Stimulated activated CD8-positive, alpha-beta memory T cell treated with anti-CD3 and anti-CD28 coated beads, Interleukin-12 subunit alpha, Interleukin-12 subunit beta, amount 100 ng/mL, for 4 hours (primary cell): ENCODE measurements around the gene GLOD5.
A peak's percentile ranks its signal among the peaks of the same experiment; 100 is the strongest.

Experiments used
- DNase-seq: peaks from one replicate; pipeline ENCODE4 v3.0.0-alpha.2; 2020; ENCODE audit warnings: low read depth

The GLOD5 gene

GRCh38 chrX:48761674-48762471 is at the start of gene GLOD5:
TSS of gene GLOD5 (plus strand) at chrX:48761747. CDS start at chrX:48761791, 44 bp downstream.
- no peak for DNase-seq

- DNase-seq = no peak
These were observed 49.5 kb upstream of the GLOD5 start for GRCh38 chrX:48711929-48712505.

DNA sequence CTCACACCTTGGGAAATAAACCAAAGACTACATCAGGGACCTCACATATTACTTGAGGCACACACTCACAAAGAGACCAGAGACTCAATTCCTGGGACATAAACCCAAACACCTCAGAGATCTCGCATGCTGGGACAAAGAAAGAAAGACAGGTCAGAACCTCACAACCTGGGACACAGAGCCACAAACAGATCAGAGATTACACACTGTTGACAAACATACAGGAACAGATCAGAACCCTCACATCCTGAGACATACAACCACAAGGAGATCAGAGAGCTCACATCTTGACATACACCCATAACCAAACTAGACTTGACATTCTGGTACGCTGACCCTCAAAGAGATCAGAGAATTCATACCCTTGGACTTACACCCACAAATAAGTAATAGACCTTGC is 47.7 kb upstream of the GLOD5 start:
- no peak for DNase-seq

DNA sequence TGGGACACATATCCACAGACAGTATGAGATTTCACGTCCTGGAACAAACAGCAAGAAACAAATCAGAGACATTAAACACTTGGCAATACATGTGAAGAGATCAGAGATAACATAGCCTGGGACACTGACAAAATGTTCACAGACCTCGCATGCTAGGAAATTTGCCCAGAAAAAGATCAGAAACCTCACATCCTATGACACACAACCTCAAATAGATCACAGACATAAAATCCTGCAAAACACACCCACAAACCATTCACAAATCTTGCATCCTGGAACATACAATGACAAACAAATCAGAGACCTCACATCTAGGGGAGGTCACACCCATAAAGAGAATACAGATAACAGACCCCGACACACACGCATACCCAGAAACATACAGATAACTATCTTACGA is 47.0 kb upstream of the GLOD5 start:
- DNase-seq = no peak

- no peak for DNase-seq
These were observed 46.5 kb upstream of the GLOD5 start for GRCh38 chrX:48715072-48715471.

GRCh38 chrX:48715876-48716502 is 45.6 kb upstream of the GLOD5 start:
- no peak for DNase-seq

- no peak for DNase-seq
These were observed 41.6 kb upstream of the GLOD5 start for GRCh38 chrX:48719958-48720357.

DNA sequence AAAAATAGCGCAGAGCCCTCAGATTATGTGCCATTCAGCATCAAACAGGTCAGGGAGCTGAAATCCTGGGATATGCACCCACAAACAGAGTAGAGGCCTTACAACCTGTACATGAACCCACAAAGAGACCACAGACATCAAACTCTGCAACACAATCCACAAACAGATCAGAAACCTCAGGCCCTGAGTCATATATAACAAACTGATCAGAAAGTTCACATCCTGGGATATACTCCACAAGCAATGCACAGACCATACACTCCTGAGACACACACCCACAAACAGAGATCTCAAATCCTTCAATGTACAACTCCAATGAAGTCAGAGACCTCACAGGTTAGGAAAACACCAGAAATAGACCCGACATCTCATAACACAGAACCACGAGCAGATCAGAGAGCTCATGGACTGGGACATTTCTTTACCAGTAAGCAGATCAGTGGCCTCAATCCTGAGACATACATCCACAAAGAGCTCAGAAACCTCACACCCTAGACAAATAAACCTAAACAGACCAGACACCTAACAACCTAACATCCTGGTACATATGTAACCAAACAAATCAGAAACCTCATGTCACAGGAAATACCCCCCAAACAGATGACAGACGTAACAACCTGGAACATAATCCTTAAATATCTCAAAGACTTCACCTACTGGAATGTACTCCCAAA is 40.8 kb upstream of the GLOD5 start:
- no peak for DNase-seq

- DNase-seq = no peak
These were observed 39.6 kb upstream of the GLOD5 start for GRCh38 chrX:48721916-48722315.

DNA sequence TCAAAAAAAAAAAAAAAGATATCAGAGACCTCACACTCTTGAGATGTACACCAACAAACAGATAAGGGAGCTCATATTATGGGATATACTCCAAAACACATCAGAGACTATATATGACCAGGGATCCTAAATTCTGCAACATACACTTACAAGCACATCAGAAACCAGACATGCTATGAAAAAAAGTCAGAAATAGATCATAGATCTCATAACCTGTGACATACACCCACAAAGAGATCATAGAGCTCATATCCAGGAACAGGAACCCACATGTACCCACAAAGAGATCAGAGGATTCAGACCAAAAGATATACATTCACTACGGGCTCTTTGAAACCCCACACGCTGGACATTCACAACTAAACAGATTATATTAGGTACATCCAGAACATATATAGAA is 35.0 kb upstream of the GLOD5 start:
- DNase-seq = no peak

GRCh38 chrX:48728653-48729052 is 32.9 kb upstream of the GLOD5 start:
- no peak for DNase-seq

DNA sequence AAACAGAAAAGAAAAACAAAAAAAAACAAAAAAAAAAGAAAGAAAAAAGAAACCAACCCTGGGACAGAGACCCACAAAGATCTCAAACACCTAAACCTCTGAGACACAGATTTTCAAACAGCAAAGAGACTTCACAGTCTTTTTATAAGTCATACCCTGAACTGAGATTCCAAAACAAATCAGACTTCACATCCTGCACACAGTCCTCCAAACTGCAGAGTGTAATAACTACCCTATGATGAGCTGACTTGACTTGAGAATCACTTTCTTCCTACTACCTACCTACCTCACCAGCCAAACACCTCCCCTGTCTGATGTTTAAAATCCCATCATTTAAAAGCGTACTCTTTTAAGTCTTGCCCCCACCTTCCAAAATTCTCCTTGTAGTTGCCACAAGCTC is 25.2 kb upstream of the GLOD5 start:
- DNase-seq = no peak

- no peak for DNase-seq
These were observed 24.7 kb upstream of the GLOD5 start for GRCh38 chrX:48736878-48737212.

GRCh38 chrX:48737213-48737938 is 24.2 kb upstream of the GLOD5 start:
- peak; percentile 74 for DNase-seq

DNA sequence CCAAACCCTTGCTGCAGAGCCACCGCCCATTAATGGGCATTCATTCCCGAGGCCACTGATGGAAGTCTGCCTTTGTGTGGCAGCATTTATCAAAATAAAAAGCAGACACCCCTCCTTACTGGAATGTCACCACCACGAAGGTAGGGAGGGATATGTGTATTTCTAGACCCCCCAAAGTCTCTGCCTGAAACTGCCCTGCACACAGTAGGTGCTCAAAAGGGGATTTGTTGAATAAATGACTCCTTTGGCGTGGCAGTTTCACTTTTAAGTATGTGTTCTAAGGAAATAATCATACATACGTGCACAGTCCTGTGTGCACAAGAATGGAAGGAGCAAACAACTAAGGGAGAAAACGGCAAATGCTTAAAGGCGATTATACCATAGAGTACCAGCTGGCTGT is 23.6 kb upstream of the GLOD5 start:
- no peak for DNase-seq

GRCh38 chrX:48741834-48742233 is 19.7 kb upstream of the GLOD5 start:
- DNase-seq = no peak

DNA sequence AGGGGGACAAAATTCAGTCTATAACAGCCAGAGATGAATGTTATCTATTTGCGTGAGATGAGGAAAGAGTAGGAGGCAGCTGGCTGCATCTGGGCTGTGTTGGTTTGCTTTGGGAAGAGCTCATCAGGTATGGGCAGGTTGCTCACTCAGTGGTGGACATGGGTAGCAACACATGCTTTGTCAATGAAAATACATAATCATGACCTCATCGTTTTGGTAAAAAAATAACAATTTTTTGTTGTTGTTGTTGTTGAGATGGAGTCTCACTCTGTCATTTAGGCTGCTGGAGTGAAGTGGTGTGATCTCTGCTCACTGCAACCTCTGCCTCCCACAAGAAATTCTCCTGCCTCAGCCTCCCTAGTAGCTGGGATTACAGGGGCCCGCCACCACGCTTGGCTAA is 16.3 kb upstream of the GLOD5 start:
- no peak for DNase-seq

GRCh38 chrX:48747415-48748016 is 14.0 kb upstream of the GLOD5 start:
- DNase-seq = no peak

- no peak for DNase-seq
These were observed 12.4 kb upstream of the GLOD5 start for GRCh38 chrX:48749182-48749581.

- DNase-seq = no peak
These were observed 10.2 kb upstream of the GLOD5 start for GRCh38 chrX:48751343-48751742.

- no peak for DNase-seq
These were observed 9.0 kb upstream of the GLOD5 start for GRCh38 chrX:48752498-48752897.

GRCh38 chrX:48753708-48754228 is 7.8 kb upstream of the GLOD5 start:
- DNase-seq = no peak
